Trophoblast cell (in vitro differentiated cells and primary cell): ENCODE results near the gene MACROD2.

Source experiments
- DNase-seq, 2 donors: peaks; one replicate each; pipeline ENCODE4 v3.0.0-alpha.2; 2016
- H2AFZ ChIP-seq: 2 replicates; pipeline ENCODE4 v1.6.1; 2013; ENCODE audit warnings: low read length, moderate library complexity, mild to moderate bottlenecking; ENCODE audit not compliant: insufficient read depth, poor library complexity
- H2AK5ac ChIP-seq: 2 replicates; pipeline ENCODE4 v1.6.1; 2013; ENCODE audit warnings: mild to moderate bottlenecking, low read length
- H2BK120ac ChIP-seq: 2 replicates; pipeline ENCODE4 v1.6.1; 2013; ENCODE audit warnings: low read length, mild to moderate bottlenecking, moderate library complexity; ENCODE audit not compliant: insufficient read depth, poor library complexity
- H2BK12ac ChIP-seq: 2 replicates; pipeline ENCODE4 v1.6.1; 2013; ENCODE audit warnings: mild to moderate bottlenecking, low read length, moderate library complexity
- H2BK5ac ChIP-seq: 2 replicates; pipeline ENCODE4 v1.6.1; 2013; ENCODE audit warnings: low read length, low read depth, moderate library complexity, mild to moderate bottlenecking; ENCODE audit not compliant: poor library complexity
- H3K14ac ChIP-seq: 2 replicates; pipeline ENCODE4 v1.6.1; 2013; ENCODE audit warnings: mild to moderate bottlenecking, low read length
- H3K18ac ChIP-seq: 2 replicates; pipeline ENCODE4 v1.6.1; 2013; ENCODE audit warnings: mild to moderate bottlenecking, low read length
- H3K23ac ChIP-seq: 2 replicates; pipeline ENCODE4 v1.6.1; 2013; ENCODE audit warnings: low read length
- H3K27ac ChIP-seq: 2 replicates; pipeline ENCODE4 v1.5.1; 2013; ENCODE audit warnings: low read depth, mild to moderate bottlenecking, inconsistent platforms, low read length, moderate library complexity
- H3K27me3 ChIP-seq: 2 replicates; pipeline ENCODE4 v1.6.1; 2013; ENCODE audit warnings: inconsistent platforms, mild to moderate bottlenecking, low read length, moderate library complexity; ENCODE audit not compliant: insufficient read depth
- H3K36me3 ChIP-seq, 2 experiments: 1 replicate in 1 of 2; 2 replicates in 1 of 2; pipeline ENCODE4 v1.6.1; 2013; ENCODE audit warnings: low read length in 2 of 2, mild to moderate bottlenecking in 2 of 2, moderate library complexity in 1 of 2; ENCODE audit not compliant: insufficient read depth in 2 of 2, control insufficient read depth in 1 of 2
- H3K4ac ChIP-seq: 2 replicates; pipeline ENCODE4 v1.6.1; 2013; ENCODE audit warnings: low read depth, mild to moderate bottlenecking, low read length, moderate library complexity
- H3K4me1 ChIP-seq, 2 experiments: 1 replicate in 1 of 2; 2 replicates in 1 of 2; pipeline ENCODE4 v1.6.1; 2013; ENCODE audit warnings: low read length in 2 of 2, mild to moderate bottlenecking in 2 of 2, moderate library complexity in 1 of 2; ENCODE audit not compliant: insufficient read depth in 2 of 2, control insufficient read depth in 1 of 2
- H3K4me2 ChIP-seq: 2 replicates; pipeline ENCODE4 v1.6.1; 2013; ENCODE audit warnings: inconsistent platforms, mild to moderate bottlenecking, low read length, moderate library complexity
- H3K4me3 ChIP-seq: 2 replicates; pipeline ENCODE4 v1.5.1; 2013; ENCODE audit warnings: mild to moderate bottlenecking, low read depth, low read length, inconsistent platforms
- H3K79me1 ChIP-seq: one replicate; pipeline ENCODE4 v1.6.1; 2013; ENCODE audit warnings: low read length
- H3K79me2 ChIP-seq: 2 replicates; pipeline ENCODE4 v1.6.1; 2013; ENCODE audit warnings: low read length, mild to moderate bottlenecking; ENCODE audit not compliant: control insufficient read depth, insufficient read depth, poor library complexity
- H3K9ac ChIP-seq: 2 replicates; pipeline ENCODE4 v1.6.1; 2013; ENCODE audit warnings: mild to moderate bottlenecking, low read length
- H3K9me3 ChIP-seq: 2 replicates; pipeline ENCODE4 v1.6.1; 2013; ENCODE audit warnings: low read depth, mild to moderate bottlenecking, control low read depth, inconsistent platforms, low read length; ENCODE audit not compliant: insufficient read depth
- H4K12ac ChIP-seq: 2 replicates; pipeline ENCODE4 v1.6.1; 2013; ENCODE audit warnings: low read depth, mild to moderate bottlenecking, low read length, moderate library complexity
- H4K8ac ChIP-seq: 2 replicates; pipeline ENCODE4 v1.6.1; 2013; ENCODE audit warnings: low read depth, mild to moderate bottlenecking, low read length, moderate library complexity
- H4K91ac ChIP-seq: one replicate; pipeline ENCODE4 v1.6.1; 2013; ENCODE audit warnings: low read depth, mild to moderate bottlenecking, low read length, moderate library complexity
- WGBS: extraction: QIAGEN DNeasy Blood & Tissue Kit; methylation state at CpG from one replicate; pipeline ENCODE4 v1.1.7; 2013; ENCODE audit warnings: missing lambda C conversion rate; ENCODE audit not compliant: insufficient read length, insufficient coverage; ENCODE audit errors: extremely low coverage; 5-methylcytosine and 5-hydroxymethylcytosine counted together

The MACROD2 gene

DNA sequence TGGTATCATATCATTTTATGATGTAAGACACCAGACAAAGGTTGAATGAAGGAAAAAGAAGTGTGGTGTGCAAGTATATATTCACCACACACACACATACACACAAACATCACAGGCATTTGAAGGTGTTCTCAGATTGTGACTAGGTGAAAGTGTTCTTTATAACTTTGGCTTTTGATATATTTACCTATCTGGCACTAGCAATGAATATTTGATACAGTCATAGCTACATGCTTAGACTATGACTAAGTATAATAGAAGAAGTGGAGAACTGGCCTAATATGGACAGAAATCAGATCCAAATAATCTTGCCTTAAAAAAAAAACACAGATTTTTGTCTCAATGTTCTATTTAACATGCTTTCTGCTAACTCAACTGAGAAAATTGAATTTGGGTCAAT, 1768.0 kb downstream of the MACROD2 start:
- Histone ChIP-seq H4K91ac (no peak overlapping the region), H3K18ac (no peak overlapping the region), H3K9me3 (no peaks in the 10 kb centered on the region), H3K79me2 (no peaks in the 10 kb centered on the region), H4K12ac (no peak overlapping the region), H3K9ac (no peak overlapping the region), H2AK5ac (no peak overlapping the region), H2BK5ac (no peak overlapping the region), H3K23ac (no peak overlapping the region), H3K27me3 (no peaks in the 10 kb centered on the region), H3K4me3 (no peak overlapping the region), H2BK120ac (no peak overlapping the region), H3K36me3 (no peaks in the 10 kb centered on the region), H3K4me1 (peaks cover 7 to 8% of the 10 kb centered on the region in 2 experiments), H2BK12ac (no peak overlapping the region), H2AFZ (no peak overlapping the region), H3K4ac (no peak overlapping the region), H3K14ac (no peak overlapping the region), H4K8ac (no peak overlapping the region), H3K79me1 (no peaks in the 10 kb centered on the region), H3K27ac (no peak overlapping the region), H3K4me2 (no peak overlapping the region)
- DNase-seq = no peak

- H3K27ac ChIP-seq = no peak overlapping the region
- no peak overlapping the region for H3K9ac ChIP-seq
- no peak overlapping the region for H3K4me3 ChIP-seq
- H2BK5ac ChIP-seq = no peak overlapping the region
- no peak overlapping the region for H3K14ac ChIP-seq
- DNase-seq = no peak
- no peaks in the 10 kb centered on the region for H3K36me3 ChIP-seq
- no CpG with 5 or more reads among the region's 1 CpG for WGBS
- no peaks in the 10 kb centered on the region for H3K9me3 ChIP-seq
- no peak overlapping the region for H3K4ac ChIP-seq
- no peaks in the 10 kb centered on the region for H3K4me1 ChIP-seq
- H4K12ac ChIP-seq = no peak overlapping the region
- H3K18ac ChIP-seq = no peak overlapping the region
- H2AFZ ChIP-seq = no peak overlapping the region
- H3K27me3 ChIP-seq = no peaks in the 10 kb centered on the region
- H4K8ac ChIP-seq = no peak overlapping the region
- H2AK5ac ChIP-seq = no peak overlapping the region
- H3K23ac ChIP-seq = no peak overlapping the region
- no peak overlapping the region for H4K91ac ChIP-seq
- H3K79me1 ChIP-seq = no peaks in the 10 kb centered on the region
- no peak overlapping the region for H3K4me2 ChIP-seq
- no peak overlapping the region for H2BK12ac ChIP-seq
- H3K79me2 ChIP-seq = no peaks in the 10 kb centered on the region
- H2BK120ac ChIP-seq = no peak overlapping the region
These were observed 1772.3 kb downstream of the MACROD2 start for GRCh38 chr20:15767586-15767985.

- Histone ChIP-seq H2BK12ac (no peak overlapping the region), H4K8ac (no peak overlapping the region), H3K79me2 (no peaks in the 10 kb centered on the region), H3K18ac (no peak overlapping the region), H3K9ac (no peak overlapping the region), H3K4me3 (no peak overlapping the region), H2AK5ac (no peak overlapping the region), H3K27ac (no peak overlapping the region), H4K91ac (no peak overlapping the region), H3K79me1 (no peaks in the 10 kb centered on the region), H3K4me1 (no peaks in the 10 kb centered on the region), H3K4me2 (no peak overlapping the region), H2BK5ac (no peak overlapping the region), H3K27me3 (no peaks in the 10 kb centered on the region), H3K9me3 (no peaks in the 10 kb centered on the region), H3K4ac (no peak overlapping the region), H2BK120ac (no peak overlapping the region), H4K12ac (no peak overlapping the region), H3K14ac (no peak overlapping the region), H3K36me3 (no peaks in the 10 kb centered on the region), H3K23ac (no peak overlapping the region), H2AFZ (no peak overlapping the region)
- DNase-seq = no peak
- WGBS = no CpG with 5 or more reads among the region's 3 CpGs
These were observed 1772.9 kb downstream of the MACROD2 start for GRCh38 chr20:15767999-15768741.

GRCh38 chr20:15772826-15773225, 1777.5 kb downstream of the MACROD2 start:
- no peak overlapping the region for H4K12ac ChIP-seq
- H2BK12ac ChIP-seq = no peak overlapping the region
- H3K18ac ChIP-seq = no peak overlapping the region
- H3K9me3 ChIP-seq = no peaks in the 10 kb centered on the region
- no peak overlapping the region for H3K4ac ChIP-seq
- H3K27ac ChIP-seq = no peak overlapping the region
- no peak overlapping the region for H2AFZ ChIP-seq
- H3K36me3 ChIP-seq = no peaks in the 10 kb centered on the region
- H3K4me2 ChIP-seq = no peak overlapping the region
- no peak overlapping the region for H4K8ac ChIP-seq
- no peak overlapping the region for H2AK5ac ChIP-seq
- H4K91ac ChIP-seq = no peak overlapping the region
- peaks cover 2% of the 10 kb centered on the region for H3K79me1 ChIP-seq
- no peak overlapping the region for H3K4me3 ChIP-seq
- H3K79me2 ChIP-seq = no peaks in the 10 kb centered on the region
- no CpG with 5 or more reads among the region's 3 CpGs for whole genome bisulfite sequencing
- peak in 1 of 2 donors; percentile 56 for DNase-seq
- H2BK120ac ChIP-seq = no peak overlapping the region
- H3K9ac ChIP-seq = no peak overlapping the region
- no peak overlapping the region for H3K14ac ChIP-seq
- H2BK5ac ChIP-seq = no peak overlapping the region
- no peak overlapping the region for H3K23ac ChIP-seq
- no peaks in the 10 kb centered on the region for H3K27me3 ChIP-seq
- H3K4me1 ChIP-seq = no peaks in the 10 kb centered on the region
